ENCODE results near the gene CELSR1.
"Not testable (repeated sequence)": the region's sequence is repeated elsewhere in the genome, so short reads cannot be mapped to it uniquely, and the experiment has no call there.

Gene CELSR1

DNA sequence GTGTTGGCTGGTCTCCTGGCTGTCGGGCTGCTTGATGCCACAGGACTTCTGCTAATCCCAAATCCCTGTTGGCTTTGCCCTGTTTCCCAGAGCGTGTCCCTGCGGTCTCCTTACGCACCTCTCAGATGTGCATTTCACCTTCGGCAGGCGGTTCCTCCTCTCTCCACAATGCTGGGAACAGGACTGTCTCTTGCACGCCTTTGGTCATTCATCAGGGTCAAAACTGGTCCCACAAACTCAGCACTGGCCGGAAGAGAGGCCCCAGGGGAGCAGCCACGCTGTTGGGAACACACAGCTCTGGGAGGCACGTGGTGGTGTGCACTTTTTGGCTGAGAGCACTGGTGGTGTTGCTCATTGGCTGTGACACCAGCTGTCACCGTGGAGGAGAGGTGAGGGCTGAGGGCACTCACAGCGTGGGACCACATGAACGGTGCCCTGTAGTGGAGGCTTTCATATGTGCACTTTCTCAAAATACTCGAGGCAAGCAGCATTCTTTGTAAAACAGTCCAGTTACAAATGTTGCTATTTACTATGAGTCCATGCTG is 217.2 kb downstream of the CELSR1 start:
- no peak for DNase-seq (ENCODE audit: low spot score)
- in situ Hi-C loops (cut with MboI; ENCODE audit: low pct_unique_long_range_greater_than_20kb, low sequenced_read_pairs, unreplicated experiment) = no loop called here
- TF ChIP-seq, protein P1, sequence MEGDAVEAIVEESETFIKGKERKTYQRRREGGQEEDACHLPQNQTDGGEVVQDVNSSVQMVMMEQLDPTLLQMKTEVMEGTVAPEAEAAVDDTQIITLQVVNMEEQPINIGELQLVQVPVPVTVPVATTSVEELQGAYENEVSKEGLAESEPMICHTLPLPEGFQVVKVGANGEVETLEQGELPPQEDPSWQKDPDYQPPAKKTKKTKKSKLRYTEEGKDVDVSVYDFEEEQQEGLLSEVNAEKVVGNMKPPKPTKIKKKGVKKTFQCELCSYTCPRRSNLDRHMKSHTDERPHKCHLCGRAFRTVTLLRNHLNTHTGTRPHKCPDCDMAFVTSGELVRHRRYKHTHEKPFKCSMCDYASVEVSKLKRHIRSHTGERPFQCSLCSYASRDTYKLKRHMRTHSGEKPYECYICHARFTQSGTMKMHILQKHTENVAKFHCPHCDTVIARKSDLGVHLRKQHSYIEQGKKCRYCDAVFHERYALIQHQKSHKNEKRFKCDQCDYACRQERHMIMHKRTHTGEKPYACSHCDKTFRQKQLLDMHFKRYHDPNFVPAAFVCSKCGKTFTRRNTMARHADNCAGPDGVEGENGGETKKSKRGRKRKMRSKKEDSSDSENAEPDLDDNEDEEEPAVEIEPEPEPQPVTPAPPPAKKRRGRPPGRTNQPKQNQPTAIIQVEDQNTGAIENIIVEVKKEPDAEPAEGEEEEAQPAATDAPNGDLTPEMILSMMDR (IDR thresholded peaks at IDR 0.05; ENCODE audit: extremely low read depth, insufficient read depth, missing control alignments) = no peak

DNA sequence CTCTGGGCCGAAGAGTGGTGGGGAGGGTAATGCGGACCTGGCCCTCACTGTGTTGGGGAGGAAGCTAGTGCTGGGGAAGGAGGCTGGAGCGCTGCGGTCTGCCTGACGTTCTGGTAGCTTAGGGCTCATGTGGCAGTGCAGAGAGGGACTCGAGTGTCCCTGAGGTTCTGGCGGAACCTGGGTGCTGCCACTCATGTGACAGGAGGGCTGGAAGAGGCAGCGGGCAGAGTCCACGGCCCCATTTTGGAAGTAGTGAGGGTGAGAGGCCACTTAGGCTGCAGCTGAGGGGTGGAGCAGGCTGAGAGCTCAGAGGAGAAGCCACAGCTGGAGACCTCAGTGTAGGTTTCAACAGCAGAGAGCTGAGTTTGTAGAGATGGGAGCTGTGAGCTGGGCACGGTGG is 218.1 kb downstream of the CELSR1 start:
- TF ChIP-seq, protein P1 (IDR thresholded peaks at IDR 0.05; ENCODE audit: extremely low read depth, insufficient read depth, missing control alignments) = no peak
- DNase-seq (ENCODE audit: low spot score) = no peak
- in situ Hi-C loops (cut with MboI; ENCODE audit: low pct_unique_long_range_greater_than_20kb, low sequenced_read_pairs, unreplicated experiment) = loop anchor here (10.0 kb wide), 1 partner anchor 195 kb away; no protein-coding TSS in a partner anchor

DNA sequence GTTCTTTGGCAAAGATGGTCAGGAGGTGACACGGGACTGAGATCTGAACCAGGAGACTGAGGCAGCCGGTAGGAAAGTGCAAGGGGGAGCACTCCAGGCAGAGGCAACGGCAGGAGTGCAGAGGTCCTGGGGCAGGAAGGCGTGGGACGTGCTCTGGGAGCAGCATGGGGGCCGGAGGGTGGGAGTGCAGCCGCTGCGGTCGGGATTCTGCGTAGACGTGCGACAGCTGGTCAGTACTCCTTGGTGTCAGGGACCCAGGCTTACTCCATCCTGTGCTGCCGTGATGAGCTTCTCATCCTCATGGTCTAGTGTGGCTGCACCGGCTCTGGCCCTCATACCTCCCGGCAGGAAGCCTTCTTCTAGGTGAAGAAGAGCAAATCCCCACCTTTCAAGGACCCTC is 218.8 kb downstream of the CELSR1 start:
- in situ Hi-C loops (cut with MboI; ENCODE audit: low pct_unique_long_range_greater_than_20kb, low sequenced_read_pairs, unreplicated experiment) = loop anchor here (10.0 kb wide), 1 partner anchor 194 kb away; no protein-coding TSS in a partner anchor
- TF ChIP-seq, protein P1 (IDR thresholded peaks at IDR 0.05; ENCODE audit: extremely low read depth, insufficient read depth, missing control alignments) = no peak
- no peak for DNase-seq (ENCODE audit: low spot score)

DNA sequence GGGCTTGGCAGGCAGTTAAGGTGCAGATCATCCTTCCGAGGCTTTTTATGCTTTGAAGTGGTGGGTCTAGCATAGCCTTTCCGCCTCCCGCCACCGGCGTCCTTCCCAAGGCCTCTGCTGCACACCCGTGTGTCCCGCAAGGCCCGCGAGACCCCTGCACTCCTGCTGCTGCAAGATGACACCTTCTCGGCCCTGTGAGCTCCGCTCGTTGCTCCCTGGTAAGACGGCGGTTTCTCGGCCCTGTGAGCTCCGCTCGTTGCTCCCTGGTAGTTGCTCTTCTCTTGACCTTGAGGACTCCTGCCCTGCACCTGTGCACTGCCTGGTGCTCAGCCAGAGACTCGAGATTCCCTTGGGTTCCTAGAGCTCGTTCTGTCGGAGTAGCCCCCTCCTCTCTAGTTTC is 219.8 kb downstream of the CELSR1 start:
- TF ChIP-seq, protein P1 (IDR thresholded peaks at IDR 0.05; ENCODE audit: extremely low read depth, insufficient read depth, missing control alignments) = no peak
- in situ Hi-C loops (cut with MboI; ENCODE audit: low pct_unique_long_range_greater_than_20kb, low sequenced_read_pairs, unreplicated experiment) = loop anchor here (10.0 kb wide), 1 partner anchor 193 kb away; no protein-coding TSS in a partner anchor
- no peak for DNase-seq (ENCODE audit: low spot score)

DNA sequence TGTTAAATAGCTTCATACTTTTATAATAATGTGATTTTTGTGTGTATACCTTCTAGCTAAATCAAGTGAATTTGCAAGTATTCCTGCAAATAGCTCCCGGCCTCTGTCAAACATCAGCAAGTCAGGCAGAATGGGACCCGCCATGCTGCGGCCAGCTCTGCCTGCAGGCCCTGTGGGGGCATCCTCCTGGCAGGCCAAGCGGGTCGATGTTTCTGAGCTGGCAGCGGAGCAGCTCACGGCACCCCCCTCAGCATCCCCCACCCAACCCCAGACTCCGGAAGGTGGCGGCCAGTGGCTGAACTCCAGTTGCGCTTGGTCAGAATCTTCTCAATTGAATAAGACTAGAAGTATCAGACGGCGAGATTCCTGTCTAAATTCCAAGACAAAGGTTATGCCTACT is 221.4 kb downstream of the CELSR1 start:
- in situ Hi-C loops (cut with MboI; ENCODE audit: low pct_unique_long_range_greater_than_20kb, low sequenced_read_pairs, unreplicated experiment) = loop anchor here (10.0 kb wide), 1 partner anchor 191 kb away; no protein-coding TSS in a partner anchor
- TF ChIP-seq, protein P1 (IDR thresholded peaks at IDR 0.05; ENCODE audit: extremely low read depth, insufficient read depth, missing control alignments) = no peak
- no peak for DNase-seq (ENCODE audit: low spot score)

DNA sequence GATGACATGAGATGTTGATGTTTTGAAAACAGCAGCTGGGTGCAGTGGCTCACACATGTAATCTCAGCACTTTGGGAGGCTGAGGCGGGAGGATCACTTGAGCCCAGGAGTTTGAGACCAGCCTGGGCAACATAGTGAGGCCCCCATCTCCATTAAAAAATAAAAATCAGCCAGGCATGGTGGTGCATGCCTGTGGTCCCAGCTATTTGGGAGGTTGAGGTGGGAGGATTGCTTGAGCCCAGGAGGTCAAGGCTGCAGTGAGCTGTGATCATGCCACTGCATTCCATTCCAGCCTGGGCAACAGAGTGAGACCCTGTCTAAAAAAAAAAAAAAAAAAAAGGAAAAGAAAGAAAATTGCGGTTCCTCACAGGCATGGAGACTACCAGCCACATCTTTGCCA is 224.6 kb downstream of the CELSR1 start:
- in situ Hi-C loops (cut with MboI; ENCODE audit: low pct_unique_long_range_greater_than_20kb, low sequenced_read_pairs, unreplicated experiment) = loop anchor here (10.0 kb wide), 1 partner anchor 188 kb away; no protein-coding TSS in a partner anchor

DNA sequence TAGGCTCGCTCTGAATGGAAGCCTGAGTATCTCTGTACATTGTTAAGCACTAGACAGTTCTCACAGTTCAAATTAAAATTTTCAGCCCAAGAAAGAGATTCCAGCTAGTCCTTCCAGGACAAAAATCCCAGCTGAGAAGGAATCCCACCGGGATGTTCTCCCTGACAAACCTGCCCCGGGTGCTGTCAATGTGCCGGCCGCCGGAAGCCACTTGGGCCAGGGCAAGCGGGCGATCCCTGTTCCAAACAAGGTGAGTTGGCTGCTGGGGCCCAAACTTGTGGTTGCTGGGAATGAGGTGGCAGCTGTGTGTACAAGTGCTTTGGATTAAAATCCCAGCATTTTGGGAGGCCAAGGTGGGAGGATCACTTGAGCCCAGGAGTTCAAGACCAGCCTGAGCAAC is 225.4 kb downstream of the CELSR1 start:
- TF ChIP-seq, protein P1 (IDR thresholded peaks at IDR 0.05; ENCODE audit: extremely low read depth, insufficient read depth, missing control alignments) = no peak
- no peak for DNase-seq (ENCODE audit: low spot score)
- in situ Hi-C loops (cut with MboI; ENCODE audit: low pct_unique_long_range_greater_than_20kb, low sequenced_read_pairs, unreplicated experiment) = loop anchor here (10.0 kb wide), 1 partner anchor 187 kb away; no protein-coding TSS in a partner anchor

More for the DNA sequence above, 224.6 kb downstream of the CELSR1 start:
- DNase-seq (ENCODE audit: low spot score) = not testable (repeated sequence)

Data from GM13977 (cell line).